Activated CD4-positive, alpha-beta T cell treated with anti-CD3 and anti-CD28 coated beads for 48 hours (primary cell): ENCODE data around the gene CACNG3.
"Not testable (repeated sequence)": the region's sequence is repeated elsewhere in the genome, so short reads cannot be mapped to it uniquely, and the experiment has no call there.

Source experiments
- DNase-seq: peaks from one replicate; pipeline ENCODE4 v3.0.0-alpha.2; 2020

CACNG3 gene

DNA sequence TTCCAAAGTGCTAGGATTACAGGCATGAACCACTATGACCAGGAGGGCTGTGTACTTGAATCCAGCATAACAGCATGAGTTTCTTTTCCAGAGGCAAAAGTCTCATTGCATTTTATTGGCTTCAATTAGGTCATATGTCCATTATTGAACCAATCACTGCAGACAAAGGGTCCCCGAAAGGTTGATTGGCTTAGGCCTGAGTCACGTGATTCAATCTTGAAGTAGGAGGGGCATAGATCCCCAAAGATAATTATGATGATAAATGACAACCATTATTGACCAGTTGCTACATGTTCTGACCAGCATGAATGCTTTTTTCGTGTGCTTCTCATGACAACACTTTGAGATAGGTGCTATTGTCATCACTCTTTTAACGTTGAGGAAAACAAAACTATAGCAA is 25.3 kb downstream of the CACNG3 start:
- no peak for DNase-seq

DNA sequence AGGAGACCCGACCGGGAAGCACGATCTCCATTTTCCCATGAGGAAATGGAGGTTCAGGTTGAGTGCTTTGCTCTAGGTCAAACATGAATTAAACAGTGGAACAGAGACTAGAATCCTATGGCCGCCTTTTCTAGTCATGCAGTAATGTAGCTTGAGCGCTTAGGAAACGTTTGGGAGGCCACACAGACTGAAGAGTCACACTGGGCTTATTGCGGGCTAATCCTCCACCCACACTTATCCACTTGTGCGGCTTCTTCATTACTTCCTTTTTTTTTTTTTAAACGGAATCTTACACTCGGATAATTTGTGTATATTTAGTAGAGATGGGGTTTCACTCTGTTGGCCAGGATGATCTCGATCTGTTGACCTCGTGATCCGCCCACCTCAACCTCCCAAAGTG is 26.0 kb downstream of the CACNG3 start:
- DNase-seq: no peak

DNA sequence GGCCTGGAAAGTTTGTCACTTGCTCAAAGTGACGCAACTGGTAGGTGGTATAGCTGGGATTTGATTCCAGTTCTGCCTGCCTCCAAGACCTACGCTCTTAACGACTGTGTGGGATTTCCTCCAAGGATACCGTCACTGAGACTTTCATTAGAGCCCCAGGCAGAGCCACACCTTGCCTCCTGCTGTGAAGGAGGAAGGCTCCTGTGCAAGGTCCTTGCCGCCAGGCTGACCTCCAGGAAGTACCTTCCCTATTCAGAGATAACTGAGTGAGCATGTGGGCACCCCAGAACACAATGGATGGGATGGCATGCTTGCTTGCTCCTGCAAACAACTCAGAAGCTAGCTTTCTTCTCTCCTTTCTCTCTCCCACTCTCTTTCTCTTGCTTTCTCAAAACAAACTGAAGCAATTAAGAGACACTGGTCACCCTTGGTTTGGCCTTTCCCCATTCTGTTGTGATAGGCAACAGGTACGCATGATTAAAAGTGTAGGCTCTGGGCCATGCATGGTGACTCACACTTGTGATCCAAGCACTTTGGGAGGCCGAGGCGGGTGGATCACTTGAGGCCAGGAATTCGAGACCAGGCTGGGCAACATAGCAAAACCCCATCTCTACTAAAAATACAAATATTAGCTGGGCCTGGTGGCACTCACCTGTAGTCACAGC is 30.7 kb downstream of the CACNG3 start:
- DNase-seq: no peak

DNA sequence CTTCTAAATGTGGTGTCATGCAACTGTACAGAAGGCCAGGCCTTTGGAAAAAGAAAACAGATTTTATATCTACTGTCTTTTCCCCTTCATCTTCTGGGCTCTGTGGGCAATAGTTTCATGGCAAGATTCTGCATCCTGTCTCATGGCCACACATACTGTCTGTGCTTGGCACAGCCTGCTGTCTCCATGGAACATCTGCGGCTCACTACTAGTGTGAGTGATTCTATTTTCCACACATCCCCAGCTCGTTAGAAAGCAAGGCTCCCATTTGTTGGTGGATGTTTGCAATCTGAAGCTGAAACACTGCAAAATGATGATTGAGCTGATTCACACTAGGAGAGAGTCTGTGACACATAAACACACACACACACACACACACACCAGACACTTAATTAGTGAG is 32.4 kb downstream of the CACNG3 start:
- no peak for DNase-seq

DNA sequence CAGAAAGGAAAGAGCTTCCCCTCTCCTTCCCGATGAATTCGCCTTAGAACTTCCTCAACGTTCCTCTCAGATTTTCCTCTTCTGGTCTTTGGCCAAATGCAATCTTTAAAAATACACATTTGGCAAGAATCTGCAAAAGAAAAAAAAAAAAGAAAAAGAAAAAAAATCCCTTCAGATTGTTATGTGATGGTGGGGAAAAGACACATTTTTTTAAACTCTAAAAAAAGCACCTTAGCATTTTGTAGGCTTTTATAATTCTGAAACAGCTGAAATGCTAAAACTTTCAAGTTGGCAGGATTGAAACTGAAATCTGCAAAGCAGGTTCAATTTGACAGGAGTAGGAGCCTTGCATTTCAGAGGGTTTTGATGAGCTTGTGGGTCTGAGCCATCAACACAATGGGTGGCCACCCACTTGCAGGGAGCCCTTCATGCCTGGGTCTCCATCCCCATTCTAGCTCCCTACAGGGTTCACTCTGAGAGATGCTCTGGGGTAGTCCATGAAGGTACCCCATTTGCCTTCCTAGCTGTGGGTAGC is 33.1 kb downstream of the CACNG3 start:
- no peak for DNase-seq

DNA sequence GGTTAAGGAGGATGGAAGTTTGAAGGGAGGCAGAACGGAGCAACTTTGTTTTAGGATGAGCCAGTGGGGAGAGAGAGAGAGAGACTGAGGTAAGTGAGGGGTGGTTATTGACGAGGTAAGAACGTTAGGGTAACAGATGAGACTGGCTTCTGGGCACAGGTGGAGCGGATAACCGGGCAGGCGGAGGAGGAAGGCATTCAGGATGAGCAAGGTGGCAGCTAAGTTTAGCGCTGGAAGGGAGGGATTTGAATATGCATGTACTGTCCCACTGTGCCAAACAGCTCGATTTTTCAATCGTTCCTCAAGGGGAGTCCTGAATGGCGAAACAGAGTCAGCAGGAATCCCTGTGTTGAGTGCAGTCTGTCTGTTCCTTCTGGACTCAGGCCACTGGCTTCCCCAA is 35.8 kb downstream of the CACNG3 start:
- DNase-seq: no peak

DNA sequence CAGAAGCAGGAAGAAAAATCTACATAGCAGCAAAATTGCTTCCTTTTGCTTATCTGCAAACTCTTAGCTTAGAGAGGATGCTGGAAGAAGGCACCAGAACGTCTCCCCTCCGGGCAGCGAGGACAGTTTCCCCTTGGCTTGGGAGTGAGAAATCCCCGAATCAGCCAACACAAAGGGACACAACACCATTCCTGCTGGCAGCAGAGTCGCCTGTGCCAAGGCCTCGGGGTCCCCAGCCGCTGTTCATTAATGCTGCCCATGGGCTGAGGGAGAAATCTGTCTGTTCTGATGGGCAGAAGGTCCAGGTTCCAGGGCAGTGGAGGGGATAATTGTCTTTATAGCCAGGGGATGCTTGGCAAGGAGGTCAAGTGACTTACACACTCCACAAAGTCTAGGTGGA is 38.0 kb downstream of the CACNG3 start:
- DNase-seq: no peak

DNA sequence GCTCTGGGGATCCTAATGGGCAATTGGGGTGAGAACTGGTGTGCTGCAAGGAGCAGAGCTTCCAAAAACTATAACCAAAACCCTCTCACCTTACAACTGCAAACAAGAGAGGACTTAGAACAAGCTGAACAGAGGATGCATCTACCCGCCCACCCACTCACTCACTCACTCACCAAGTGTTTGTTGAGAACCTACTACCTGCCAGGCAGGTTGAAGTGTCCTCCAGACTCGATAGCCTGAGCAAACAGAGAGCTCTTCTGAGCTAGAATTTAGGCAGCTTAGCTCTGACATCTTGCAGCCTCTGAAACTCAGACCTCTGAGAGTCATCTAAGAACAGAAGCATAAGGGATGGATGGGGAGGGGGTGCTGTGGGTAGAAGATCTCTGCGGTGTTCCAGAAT is 41.2 kb downstream of the CACNG3 start:
- no peak for DNase-seq

DNA sequence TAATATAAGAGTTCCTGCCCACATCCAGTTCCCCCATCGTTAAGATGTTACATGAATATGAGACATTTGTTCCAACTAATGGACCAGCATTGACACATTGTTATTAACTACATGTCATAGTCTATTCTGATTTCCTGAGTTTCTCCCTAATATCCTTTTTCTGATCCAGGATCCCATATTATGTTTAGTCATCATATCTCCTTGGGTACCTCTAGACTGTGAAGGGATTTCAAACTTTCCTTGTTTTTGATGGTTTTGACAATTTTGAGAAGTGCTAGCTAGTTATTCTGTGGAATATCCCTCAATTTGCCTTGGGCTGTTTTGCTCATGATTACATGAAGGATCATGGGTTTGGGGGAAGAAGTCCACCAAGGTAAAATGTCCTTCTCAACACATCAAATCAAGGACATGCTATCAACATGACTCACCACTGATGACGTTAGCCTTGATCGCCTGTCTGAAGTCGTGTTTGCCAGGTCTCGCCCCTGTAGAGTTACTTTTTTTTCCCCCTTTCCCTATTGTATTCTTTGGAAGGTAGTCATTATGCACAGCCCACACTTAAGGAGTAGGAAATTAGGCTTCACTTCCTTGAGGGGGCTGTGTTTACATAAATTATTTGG is 42.5 kb downstream of the CACNG3 start:
- no peak for DNase-seq

DNA sequence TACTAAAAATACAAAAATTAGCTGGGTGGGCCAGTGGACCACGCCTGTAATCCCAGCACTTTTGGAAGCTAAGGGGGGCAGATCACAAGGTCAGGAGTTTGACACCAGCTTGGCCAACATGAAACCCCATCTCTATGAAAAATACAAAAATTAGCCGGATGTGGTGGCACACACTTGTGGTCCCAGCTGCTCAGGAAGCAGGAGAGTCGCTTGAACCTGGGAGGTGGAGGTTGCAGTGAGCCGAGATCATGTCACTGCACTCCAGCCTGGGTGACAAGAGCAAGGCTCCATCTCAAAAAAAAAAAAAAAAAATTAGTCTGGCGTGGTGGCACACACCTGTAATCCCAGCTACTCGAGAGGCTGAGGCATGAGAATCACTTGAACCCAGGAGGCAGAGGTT is 44.6 kb downstream of the CACNG3 start:
- DNase-seq: not testable (repeated sequence)

DNA sequence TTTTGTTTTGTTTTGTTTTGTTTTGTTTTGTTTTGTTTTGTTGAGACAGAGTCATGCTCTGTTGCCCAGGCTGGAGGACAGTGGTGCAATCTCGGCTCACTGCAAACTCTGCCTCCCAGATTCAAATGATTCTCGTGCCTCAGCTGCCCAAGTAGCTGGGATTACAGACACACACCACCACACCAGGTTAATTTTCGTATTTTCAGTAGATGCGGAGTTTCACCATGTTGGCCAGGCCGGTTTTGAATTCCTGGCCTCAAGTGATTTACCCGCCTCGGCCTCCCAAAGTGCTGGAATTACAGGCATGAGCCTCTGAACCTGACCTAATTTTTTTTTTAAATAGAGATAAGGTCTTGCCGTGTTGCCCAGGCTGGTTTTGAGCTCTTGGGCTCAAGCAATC is 46.5 kb downstream of the CACNG3 start:
- DNase-seq: no peak

DNA sequence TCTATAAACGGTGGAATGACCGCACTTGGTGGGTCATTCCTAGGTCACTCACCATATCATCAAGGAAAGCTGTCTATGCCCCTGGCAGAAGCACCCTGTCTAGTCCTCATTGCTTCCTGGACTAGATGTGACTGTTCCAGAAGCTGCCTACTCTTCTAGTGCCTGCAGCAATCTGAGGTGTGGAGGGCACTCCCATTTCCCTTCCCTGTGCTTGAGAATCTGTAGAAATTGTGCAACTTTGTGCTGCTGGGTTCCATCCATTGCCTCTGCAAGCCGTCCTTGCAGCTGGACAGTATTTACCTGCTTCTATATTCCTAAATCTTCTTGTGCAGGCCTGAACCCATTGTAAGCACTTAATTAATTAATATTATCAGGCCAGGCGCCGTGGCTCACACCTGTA is 52.1 kb downstream of the CACNG3 start:
- no peak for DNase-seq

DNA sequence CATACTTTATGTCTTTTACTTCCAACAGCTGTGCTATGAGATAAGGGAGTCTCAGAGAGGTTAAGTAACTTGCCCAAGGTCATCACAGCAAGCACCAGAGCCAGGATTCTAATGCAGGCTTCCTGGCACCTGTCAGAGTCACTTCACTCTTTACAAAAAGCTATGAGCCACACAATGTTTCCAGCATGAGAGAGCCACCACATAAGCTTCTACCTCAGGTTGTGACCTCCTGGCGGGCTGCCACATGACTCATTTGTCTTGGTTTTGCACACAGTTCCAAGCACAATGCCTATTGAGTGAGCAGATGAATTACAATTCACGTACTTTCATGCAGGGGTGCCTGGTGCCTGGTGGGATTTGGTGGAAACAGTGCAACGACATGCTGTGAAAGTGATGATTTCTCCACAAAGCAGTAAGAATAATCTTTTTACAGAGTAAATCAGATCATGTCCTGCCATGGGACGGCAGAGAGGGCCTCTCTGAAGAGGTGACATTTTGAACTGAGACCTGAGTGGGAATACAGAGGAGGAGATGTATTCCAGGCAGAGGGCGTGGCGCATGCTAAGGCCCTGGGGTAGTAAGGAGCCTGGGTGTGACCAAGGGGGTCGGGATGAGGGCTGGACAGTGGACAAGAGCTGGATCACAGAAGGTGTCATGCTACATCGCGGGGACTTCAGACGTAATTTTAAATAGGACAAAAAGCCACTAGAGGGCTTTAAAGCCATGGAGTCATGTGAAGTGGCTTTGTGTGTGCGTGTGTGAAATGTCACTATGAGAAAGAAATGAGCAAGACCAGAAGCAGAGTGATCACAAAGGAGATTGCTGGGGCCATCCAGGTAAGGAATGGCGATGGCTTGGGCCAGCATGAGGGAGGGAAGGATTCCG is 53.4 kb downstream of the CACNG3 start:
- peak; percentile 80 for DNase-seq

DNA sequence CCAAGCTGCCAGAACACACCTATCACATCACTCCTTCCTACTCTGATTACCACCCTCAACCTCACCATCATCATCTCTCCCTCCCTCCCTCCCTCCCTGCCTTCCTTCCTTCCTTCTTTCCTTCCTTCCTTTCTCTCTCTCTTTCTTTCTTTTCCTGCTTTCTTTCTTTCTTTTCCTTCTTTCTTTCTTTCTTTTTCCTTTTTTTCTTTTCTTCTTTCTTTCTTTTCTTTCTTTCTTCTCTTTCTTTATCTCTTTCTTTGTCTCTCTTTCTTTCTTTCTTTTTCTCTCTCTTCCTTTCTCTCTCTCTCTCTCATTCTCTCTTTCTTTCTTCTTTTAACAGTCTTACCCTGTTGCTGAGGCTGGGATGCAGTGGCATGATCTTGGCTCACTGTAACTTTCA is 59.2 kb downstream of the CACNG3 start:
- no peak for DNase-seq

DNA sequence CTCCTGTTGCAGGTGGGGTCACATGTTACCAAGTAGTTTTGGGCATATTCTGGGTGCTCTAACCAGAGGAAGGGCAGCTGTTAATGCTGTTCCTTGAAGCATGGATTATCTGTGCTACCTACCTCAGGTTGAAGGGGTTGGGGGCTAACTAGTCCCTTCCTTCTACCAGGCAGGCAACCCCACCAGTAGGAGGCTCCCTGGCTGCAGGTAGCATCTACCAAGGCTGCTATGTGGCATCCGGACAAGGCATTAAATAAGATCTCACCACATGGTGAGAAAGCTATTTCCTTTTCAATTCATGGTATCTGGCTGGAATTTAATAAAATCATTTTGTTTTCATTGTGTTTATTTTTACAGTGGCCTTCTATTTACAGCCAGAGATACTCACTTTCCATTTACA is 62.5 kb downstream of the CACNG3 start:
- no peak for DNase-seq

DNA sequence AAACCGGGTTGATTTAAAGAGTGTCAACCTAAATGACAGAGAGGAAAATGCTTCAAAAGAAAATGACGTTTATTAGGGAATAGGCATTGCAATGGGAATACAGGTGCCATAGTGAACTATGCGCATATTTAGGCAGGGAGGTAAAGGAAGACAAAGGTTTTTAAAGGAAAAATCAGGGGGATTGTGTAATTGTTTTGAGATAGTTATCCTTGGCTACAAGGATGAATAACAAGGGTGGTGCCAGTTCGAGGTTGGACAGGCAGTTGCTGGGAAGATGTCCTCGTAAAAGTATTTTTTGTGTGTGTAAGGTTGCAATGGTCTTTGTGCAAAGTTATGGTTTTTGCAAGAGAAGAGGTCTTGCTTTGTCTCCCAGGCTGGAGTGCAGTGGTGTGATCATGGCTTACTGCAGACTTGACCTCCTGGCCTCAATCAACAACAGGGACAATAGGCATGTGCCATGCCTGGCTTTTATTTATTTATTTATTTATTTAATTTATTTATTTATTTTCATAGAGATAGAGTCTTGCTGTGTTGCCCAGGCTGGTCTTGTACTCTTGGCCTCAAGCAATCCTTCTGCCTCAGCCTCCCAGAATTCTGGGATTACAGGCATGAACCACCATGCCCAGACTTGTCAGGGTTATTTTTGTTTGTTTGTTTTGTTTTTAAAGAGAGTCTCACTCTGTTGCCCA is 63.1 kb downstream of the CACNG3 start:
- DNase-seq: no peak

DNA sequence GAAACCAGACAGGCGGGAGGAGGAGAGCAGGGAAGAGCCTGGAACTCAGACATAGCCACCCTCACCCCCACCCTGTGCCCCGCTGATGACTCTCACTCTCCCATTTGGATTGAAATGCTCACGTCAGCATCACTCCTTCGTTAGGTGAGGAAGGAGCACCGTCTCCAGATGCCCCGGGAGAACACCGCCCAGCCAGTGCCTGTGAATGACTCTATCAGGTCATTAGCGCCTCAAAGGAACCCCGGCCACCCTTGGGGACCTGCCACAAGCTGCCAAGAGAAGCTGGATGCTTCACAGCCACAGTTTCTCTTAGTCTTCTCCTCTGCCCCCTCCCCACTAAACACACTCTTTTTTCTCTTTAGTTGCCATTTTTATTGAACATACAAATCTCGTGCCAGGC is 66.0 kb downstream of the CACNG3 start:
- no peak for DNase-seq

DNA sequence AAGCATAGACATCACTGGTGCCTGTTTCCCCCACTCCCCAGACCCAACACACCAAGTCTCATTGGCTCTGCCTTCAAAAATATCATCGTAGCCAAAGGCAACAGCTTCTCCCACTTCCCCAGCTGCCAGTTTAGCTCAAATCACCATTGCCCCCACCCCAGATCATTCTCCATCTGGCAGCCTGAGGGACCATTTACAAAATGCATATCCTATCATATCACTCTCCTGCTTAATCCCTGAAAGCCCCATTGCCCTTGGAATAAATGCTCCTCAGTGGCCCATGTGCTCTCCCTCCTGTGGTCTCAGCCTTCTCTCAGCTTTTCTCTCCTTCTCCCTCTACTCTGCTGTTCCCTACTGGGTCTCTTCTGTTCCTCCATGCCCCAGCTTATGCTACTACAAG is 68.3 kb downstream of the CACNG3 start:
- DNase-seq: no peak

DNA sequence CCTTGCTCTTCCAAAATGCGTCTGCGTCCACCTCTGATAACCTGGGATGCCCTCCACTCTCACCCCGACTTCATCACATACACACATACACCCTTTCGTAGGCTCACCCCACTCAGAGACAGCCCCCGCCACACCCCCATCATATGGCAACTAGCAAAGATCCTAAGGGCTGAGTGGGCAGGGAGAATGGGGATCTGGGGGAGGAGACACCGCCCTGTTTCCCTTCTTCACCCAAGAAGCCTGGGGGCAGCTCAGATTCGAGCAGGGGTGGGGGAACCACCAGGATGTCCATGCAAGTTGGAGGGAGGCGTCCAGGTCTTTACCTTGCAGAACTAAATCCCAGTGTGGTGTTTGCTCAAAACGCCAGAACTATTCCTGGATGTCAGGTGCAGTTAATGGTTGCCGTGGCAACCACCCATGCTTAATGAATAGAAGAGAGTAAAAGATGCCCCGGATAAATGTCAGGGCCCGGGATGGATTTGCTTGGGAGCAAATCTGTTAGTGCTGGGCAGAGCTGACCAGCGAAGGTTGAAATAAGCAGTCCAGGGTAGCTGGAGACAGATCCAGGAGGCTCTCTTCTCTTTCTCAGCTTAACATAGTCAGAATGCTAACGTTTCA is 72.8 kb downstream of the CACNG3 start:
- DNase-seq: no peak

DNA sequence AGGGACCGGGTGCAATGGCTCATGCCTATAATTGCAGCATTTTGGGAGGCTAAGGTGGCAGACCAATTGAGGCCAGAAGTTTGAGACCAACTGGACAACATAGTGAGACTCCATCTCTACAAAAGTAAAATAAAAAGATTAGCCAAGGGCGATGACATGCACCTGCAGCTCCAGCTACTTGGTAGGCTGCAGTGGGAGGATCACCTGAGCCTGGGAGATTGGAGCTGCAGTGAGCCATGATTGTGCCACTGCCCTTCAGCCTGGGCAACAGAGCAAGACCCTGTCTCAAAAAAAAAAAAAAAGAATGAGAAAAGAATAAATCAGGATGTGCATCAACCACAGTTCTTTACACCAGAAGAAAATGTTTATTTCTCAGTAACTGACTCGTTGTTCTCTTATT is 76.0 kb downstream of the CACNG3 start:
- no peak for DNase-seq

DNA sequence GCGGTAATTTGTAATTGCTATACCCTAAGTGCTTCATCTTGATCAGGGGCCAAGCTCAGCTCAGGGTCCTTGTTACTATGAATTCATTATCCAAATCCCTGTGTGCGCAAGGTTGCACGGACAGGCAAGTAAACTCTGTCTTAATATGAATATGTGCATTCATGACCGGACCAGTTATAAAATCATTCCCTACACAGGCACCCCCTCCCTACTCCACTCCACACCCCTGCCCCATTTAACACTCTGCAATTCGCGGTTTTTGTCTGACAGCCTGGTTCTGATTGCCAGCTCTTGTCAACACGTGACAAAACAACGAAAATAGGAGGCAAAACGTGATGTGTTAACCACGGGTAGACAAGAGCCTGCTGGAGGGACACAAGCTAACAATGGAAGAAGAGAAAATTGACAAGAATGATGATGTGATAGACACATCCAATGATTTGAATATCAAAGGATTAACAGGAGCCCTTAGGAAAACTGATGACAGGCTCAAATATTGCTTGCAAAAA is 76.5 kb downstream of the CACNG3 start:
- DNase-seq: no peak

DNA sequence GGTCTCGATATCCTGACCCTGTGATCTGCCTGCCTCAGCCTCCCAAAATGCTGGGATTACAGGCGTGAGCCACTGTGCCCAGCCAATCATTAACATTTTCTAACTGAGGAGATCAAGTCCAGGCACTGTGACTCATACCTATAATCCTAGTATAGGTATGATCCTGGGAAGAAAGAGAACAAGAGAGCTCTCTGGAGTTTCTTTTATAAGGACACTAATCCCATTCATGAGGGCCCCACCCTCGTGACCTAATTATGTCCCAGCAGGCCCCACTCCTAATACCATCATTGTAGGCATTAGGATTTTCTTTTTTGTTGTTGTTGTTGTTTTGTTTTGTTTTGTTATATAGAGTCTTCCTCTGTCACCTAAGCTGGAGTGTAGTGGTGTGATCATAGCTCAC is 80.4 kb downstream of the CACNG3 start:
- DNase-seq: no peak

DNA sequence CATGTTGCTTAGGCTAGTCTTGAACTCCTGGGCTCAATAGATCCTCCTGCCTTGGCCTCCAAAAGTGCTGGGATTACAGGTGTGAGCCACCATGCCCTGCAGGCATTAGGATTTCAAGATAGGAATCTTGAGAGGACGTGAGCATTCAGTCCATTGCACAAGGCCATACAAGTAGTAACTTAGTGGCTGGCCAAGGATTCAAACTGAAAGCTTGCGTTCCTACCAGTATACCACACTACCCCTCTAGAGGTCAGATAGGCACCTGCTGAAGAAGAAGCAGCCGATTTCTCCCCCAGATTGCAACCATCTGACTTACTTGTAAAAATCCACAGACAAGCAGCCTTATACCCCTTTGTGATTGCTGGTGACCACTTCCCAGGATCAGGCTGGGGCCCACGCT is 80.9 kb downstream of the CACNG3 start:
- DNase-seq: no peak
